Erythroblast (primary cell): ENCODE results near the gene ARHGEF1.

Experiments
- DNase-seq, 2 experiments: peaks; one replicate each; lab custom pipeline; 2025; lab: John Stamatoyannopoulos, UW
- GATA1 ChIP-seq: IDR thresholded peaks from 2 replicates; pipeline ENCODE4 v1.6.1; 2011; ENCODE audit warnings: low read depth, mild to moderate bottlenecking, control low read depth, low read length, moderate library complexity
- POLR2A ChIP-seq: IDR thresholded peaks from 2 replicates; pipeline ENCODE4 v1.6.1; 2011; ENCODE audit warnings: mild to moderate bottlenecking, low read length

Gene ARHGEF1

DNA sequence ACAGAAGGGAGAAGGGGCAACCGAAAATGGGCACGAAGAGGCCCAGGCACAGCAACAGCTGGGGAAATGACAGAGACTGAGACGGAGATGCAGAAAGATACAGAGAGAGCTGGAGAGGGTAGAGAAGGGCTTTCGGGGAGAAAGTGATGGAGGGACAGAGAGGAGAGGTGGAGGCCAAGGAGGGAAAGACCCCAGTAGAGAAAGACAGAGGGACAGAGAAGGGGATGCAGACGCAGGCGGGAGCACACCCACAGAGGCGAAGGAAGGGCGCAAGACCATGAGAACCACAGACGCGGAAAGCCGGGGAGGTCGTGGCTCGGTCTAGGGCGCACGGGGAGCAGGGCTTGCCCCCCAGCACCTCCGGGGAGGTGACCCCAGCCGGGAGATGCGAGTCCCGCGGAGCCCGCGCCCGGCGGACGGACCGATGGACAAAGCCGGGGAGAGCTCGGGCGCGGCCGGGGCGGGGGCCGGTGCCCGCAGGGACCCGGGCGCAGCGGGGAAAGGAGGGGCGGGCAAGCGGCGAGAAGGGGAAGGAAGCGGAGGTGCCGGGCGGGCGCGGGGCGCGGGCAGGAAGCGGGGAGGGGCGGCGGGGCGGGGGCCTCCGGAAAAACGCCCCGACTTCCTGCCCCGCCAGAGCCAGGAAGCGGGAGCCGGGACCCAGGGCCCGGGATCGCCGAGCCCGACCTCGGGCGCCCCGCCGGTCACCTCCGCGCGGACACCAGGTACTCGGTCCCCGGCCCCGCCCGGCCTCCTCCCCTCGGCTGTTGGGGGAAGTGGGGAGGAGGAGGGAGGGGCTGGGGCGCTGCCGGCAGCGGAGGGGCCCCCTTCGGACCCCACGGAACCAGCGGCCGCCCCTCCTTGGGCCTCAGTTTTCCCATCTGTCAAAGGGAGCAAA, at the start of gene ARHGEF1:
ARHGEF1 (plus strand) TSS at position 617 of the 895 bp plus-strand sequence. CDS start 4,899 bp downstream, outside the sequence.
- DNase-seq, result no peak
- TF ChIP-seq POLR2A, result no peak
- TF ChIP-seq GATA1, result no peak

- no peak for DNase-seq
- TF ChIP-seq GATA1 (no peak), POLR2A (no peak)
Measured at GRCh38 chr19:41837981-41838708, 44.8 kb upstream of the ARHGEF1 start.

GRCh38 chr19:41839211-41839610, 43.8 kb upstream of the ARHGEF1 start:
- no peak for DNase-seq
- TF ChIP-seq GATA1 (no peak), POLR2A (no peak)

GRCh38 chr19:41843371-41843770, 39.6 kb upstream of the ARHGEF1 start:
- no peak for DNase-seq
- TF ChIP-seq GATA1 (no peak), POLR2A (no peak)

- DNase-seq, result peak; percentile 23 to 39
- TF ChIP-seq POLR2A (no peak), GATA1 (no peak)
Measured at GRCh38 chr19:41844601-41845000, 38.4 kb upstream of the ARHGEF1 start, which contains the start of gene LYPD4. TSS of gene LYPD4 (minus strand) at chr19:41844683. CDS start at chr19:41839285, 5,398 bp downstream.

DNA sequence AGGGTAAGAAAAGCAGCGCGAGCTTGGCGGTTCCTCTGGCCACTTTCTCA, 38.2 kb upstream of the ARHGEF1 start, which contains the start of gene DMRTC2:
DMRTC2 (plus strand) TSS at position 42 of the 50 bp plus-strand sequence. CDS start 2,387 bp downstream, outside the sequence.
- DNase-seq, result no peak
- TF ChIP-seq POLR2A, result no peak
- no peak for TF ChIP-seq GATA1

- DNase-seq, result no peak
- TF ChIP-seq GATA1 (no peak), POLR2A (no peak)
Measured at GRCh38 chr19:41845051-41845590, 37.9 kb upstream of the ARHGEF1 start.

GRCh38 chr19:41847351-41848105, 35.5 kb upstream of the ARHGEF1 start:
- no peak for TF ChIP-seq POLR2A
- TF ChIP-seq GATA1, result no peak
- no peak for DNase-seq

GRCh38 chr19:41848666-41849065, 34.3 kb upstream of the ARHGEF1 start:
- DNase-seq, result no peak
- no peak for TF ChIP-seq POLR2A
- no peak for TF ChIP-seq GATA1

- no peak for DNase-seq
- TF ChIP-seq GATA1 (no peak), POLR2A (no peak)
Measured at GRCh38 chr19:41849067-41849466, 33.9 kb upstream of the ARHGEF1 start.

- no peak for TF ChIP-seq GATA1
- no peak for TF ChIP-seq POLR2A
- no peak for DNase-seq
Measured at GRCh38 chr19:41850381-41850780, 32.6 kb upstream of the ARHGEF1 start.

DNA sequence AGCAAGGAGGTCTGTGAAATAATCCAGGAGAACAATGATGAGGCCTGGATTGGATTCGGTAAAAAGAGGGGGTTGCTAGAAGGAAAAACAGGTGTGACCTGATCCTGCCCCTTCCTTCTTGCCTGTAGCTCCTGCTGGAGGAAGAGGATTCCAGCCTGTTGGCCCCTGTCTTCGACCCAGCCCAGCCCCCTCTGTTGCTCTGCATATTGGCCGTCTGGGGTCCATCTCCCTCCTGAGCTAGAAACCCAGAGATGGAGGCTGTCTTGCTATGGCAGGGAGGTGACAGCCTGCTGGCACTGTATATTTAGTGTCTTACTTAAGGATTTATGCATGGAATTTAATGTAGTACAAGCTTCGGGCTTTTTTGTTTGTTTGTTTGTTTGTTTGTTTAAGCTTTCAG, 31.5 kb upstream of the ARHGEF1 start:
- DNase-seq, result no peak
- no peak for TF ChIP-seq GATA1
- no peak for TF ChIP-seq POLR2A

DNA sequence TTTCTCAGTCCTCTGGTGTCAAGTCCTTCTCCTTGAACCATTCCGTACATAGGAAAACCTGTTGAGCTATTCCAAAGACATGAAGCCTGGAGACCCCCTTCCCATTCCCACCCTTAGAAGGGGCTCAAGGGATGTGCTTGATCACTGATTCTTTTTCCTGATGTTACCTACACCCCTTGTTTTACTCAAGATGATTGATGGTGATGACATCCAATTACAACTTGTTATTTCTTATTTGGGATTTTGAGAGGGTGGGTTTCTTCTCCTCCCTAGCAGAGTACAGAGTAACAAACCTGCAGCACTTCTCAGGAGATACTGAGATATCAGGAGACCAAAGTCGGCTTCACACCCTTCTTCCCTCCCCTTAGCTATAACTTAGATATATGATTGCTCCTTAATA, 29.6 kb upstream of the ARHGEF1 start:
- TF ChIP-seq POLR2A (no peak), GATA1 (no peak)
- DNase-seq, result no peak
